Measurements from ENCODE around the gene CNOT4.
A peak's percentile ranks its signal among the peaks of the same experiment; 100 is the strongest.

The CNOT4 gene

GRCh38 chr7:135427166-135427565 is 82.7 kb downstream of the CNOT4 start:
- no peak overlapping the region for H3K27ac ChIP-seq (ENCODE audit: low read depth, low read length)
- no peak overlapping the region for H2AK5ac ChIP-seq (ENCODE audit: low read length)
- H3K79me2 ChIP-seq (ENCODE audit: control insufficient read depth, insufficient read depth, low read length, poor library complexity) = no peaks in the 10 kb centered on the region
- H3K23ac ChIP-seq (ENCODE audit: low read length) = no peak overlapping the region
- no peak overlapping the region for H2BK120ac ChIP-seq (ENCODE audit: insufficient read depth, low read length, poor library complexity)
- no peak overlapping the region for H3K14ac ChIP-seq (ENCODE audit: low read length)
- no peak overlapping the region for H3K18ac ChIP-seq (ENCODE audit: low read length)
- DNase-seq = no peak
- no peak overlapping the region for H2BK12ac ChIP-seq (ENCODE audit: low read length)
- H3K36me3 ChIP-seq (ENCODE audit: control insufficient read depth in 1 of 2, insufficient read depth in 2 of 2, low read length in 2 of 2) = no peaks in the 10 kb centered on the region
- no peak overlapping the region for H4K91ac ChIP-seq (ENCODE audit: low read depth, low read length)
- no peak overlapping the region for H2AFZ ChIP-seq (ENCODE audit: insufficient read depth, low read length, poor library complexity)
- no peaks in the 10 kb centered on the region for H3K4me1 ChIP-seq (ENCODE audit: control insufficient read depth in 1 of 2, insufficient read depth in 2 of 2, low read length in 2 of 2)
- no peak overlapping the region for H4K12ac ChIP-seq (ENCODE audit: low read depth, low read length)
- no peaks in the 10 kb centered on the region for H3K27me3 ChIP-seq (ENCODE audit: insufficient read depth, low read length)
- H4K8ac ChIP-seq (ENCODE audit: low read depth, low read length) = no peak overlapping the region
- H3K9me3 ChIP-seq (ENCODE audit: insufficient read depth, low read depth, low read length) = no peaks in the 10 kb centered on the region
- H3K4me3 ChIP-seq (ENCODE audit: low read depth, low read length) = no peak overlapping the region
- H3K4ac ChIP-seq (ENCODE audit: low read depth, low read length) = no peak overlapping the region
- no peak overlapping the region for H2BK5ac ChIP-seq (ENCODE audit: low read depth, low read length, poor library complexity)
- no peak overlapping the region for H3K9ac ChIP-seq (ENCODE audit: low read length)
- H3K4me2 ChIP-seq (ENCODE audit: low read length) = no peak overlapping the region
- no peaks in the 10 kb centered on the region for H3K79me1 ChIP-seq (ENCODE audit: low read length)

GRCh38 chr7:135425036-135425435 is 84.9 kb downstream of the CNOT4 start:
- no CpG with 5 or more reads among the region's 2 CpGs for WGBS (ENCODE audit: extremely low coverage, insufficient coverage, insufficient read length)
- DNase-seq = no peak
- H3K27ac ChIP-seq (ENCODE audit: low read depth, low read length) = no peak overlapping the region
- H3K14ac ChIP-seq (ENCODE audit: low read length) = no peak overlapping the region
- no peak overlapping the region for H3K9ac ChIP-seq (ENCODE audit: low read length)
- H3K18ac ChIP-seq (ENCODE audit: low read length) = no peak overlapping the region
- no peak overlapping the region for H3K4ac ChIP-seq (ENCODE audit: low read depth, low read length)
- H3K4me1 ChIP-seq (ENCODE audit: control insufficient read depth in 1 of 2, insufficient read depth in 2 of 2, low read length in 2 of 2) = no peaks in the 10 kb centered on the region
- H3K79me2 ChIP-seq (ENCODE audit: control insufficient read depth, insufficient read depth, low read length, poor library complexity) = no peaks in the 10 kb centered on the region
- no peak overlapping the region for H4K8ac ChIP-seq (ENCODE audit: low read depth, low read length)
- no peak overlapping the region for H2BK120ac ChIP-seq (ENCODE audit: insufficient read depth, low read length, poor library complexity)
- H3K23ac ChIP-seq (ENCODE audit: low read length) = no peak overlapping the region
- H2BK12ac ChIP-seq (ENCODE audit: low read length) = no peak overlapping the region
- H3K9me3 ChIP-seq (ENCODE audit: insufficient read depth, low read depth, low read length) = no peaks in the 10 kb centered on the region
- no peaks in the 10 kb centered on the region for H3K36me3 ChIP-seq (ENCODE audit: control insufficient read depth in 1 of 2, insufficient read depth in 2 of 2, low read length in 2 of 2)
- H2AK5ac ChIP-seq (ENCODE audit: low read length) = no peak overlapping the region
- no peaks in the 10 kb centered on the region for H3K79me1 ChIP-seq (ENCODE audit: low read length)
- H3K27me3 ChIP-seq (ENCODE audit: insufficient read depth, low read length) = no peaks in the 10 kb centered on the region
- H4K91ac ChIP-seq (ENCODE audit: low read depth, low read length) = no peak overlapping the region
- H3K4me3 ChIP-seq (ENCODE audit: low read depth, low read length) = no peak overlapping the region
- H2BK5ac ChIP-seq (ENCODE audit: low read depth, low read length, poor library complexity) = no peak overlapping the region
- H2AFZ ChIP-seq (ENCODE audit: insufficient read depth, low read length, poor library complexity) = no peak overlapping the region
- H4K12ac ChIP-seq (ENCODE audit: low read depth, low read length) = no peak overlapping the region
- H3K4me2 ChIP-seq (ENCODE audit: low read length) = no peak overlapping the region

- no CpG with 5 or more reads among the region's 4 CpGs for WGBS (ENCODE audit: extremely low coverage, insufficient coverage, insufficient read length)
Measured at GRCh38 chr7:135420786-135421185, 89.1 kb downstream of the CNOT4 start.

GRCh38 chr7:135416431-135416830 is 93.5 kb downstream of the CNOT4 start:
- Histone ChIP-seq H3K79me2 (ENCODE audit: control insufficient read depth, insufficient read depth, low read length, poor library complexity) (no peaks in the 10 kb centered on the region), H3K27ac (ENCODE audit: low read depth, low read length) (no peak overlapping the region), H3K9ac (ENCODE audit: low read length) (no peak overlapping the region), H3K36me3 (ENCODE audit: control insufficient read depth in 1 of 2, insufficient read depth in 2 of 2, low read length in 2 of 2) (no peaks in the 10 kb centered on the region), H3K4ac (ENCODE audit: low read depth, low read length) (no peak overlapping the region), H4K12ac (ENCODE audit: low read depth, low read length) (no peak overlapping the region), H2BK5ac (ENCODE audit: low read depth, low read length, poor library complexity) (no peak overlapping the region), H3K4me1 (ENCODE audit: control insufficient read depth in 1 of 2, insufficient read depth in 2 of 2, low read length in 2 of 2) (no peaks in the 10 kb centered on the region), H2AFZ (ENCODE audit: insufficient read depth, low read length, poor library complexity) (no peak overlapping the region), H3K18ac (ENCODE audit: low read length) (no peak overlapping the region), H2BK120ac (ENCODE audit: insufficient read depth, low read length, poor library complexity) (no peak overlapping the region), H3K14ac (ENCODE audit: low read length) (no peak overlapping the region), H2AK5ac (ENCODE audit: low read length) (no peak overlapping the region), H3K4me3 (ENCODE audit: low read depth, low read length) (no peak overlapping the region), H3K23ac (ENCODE audit: low read length) (no peak overlapping the region), H4K8ac (ENCODE audit: low read depth, low read length) (no peak overlapping the region), H3K27me3 (ENCODE audit: insufficient read depth, low read length) (no peaks in the 10 kb centered on the region), H3K9me3 (ENCODE audit: insufficient read depth, low read depth, low read length) (no peaks in the 10 kb centered on the region), H4K91ac (ENCODE audit: low read depth, low read length) (no peak overlapping the region), H2BK12ac (ENCODE audit: low read length) (no peak overlapping the region), H3K4me2 (ENCODE audit: low read length) (no peak overlapping the region), H3K79me1 (ENCODE audit: low read length) (no peaks in the 10 kb centered on the region)
- no CpG with 5 or more reads among the region's 3 CpGs for WGBS (ENCODE audit: extremely low coverage, insufficient coverage, insufficient read length)
- DNase-seq = peak in 1 of 2 donors; percentile 19

More at GRCh38 chr7:135420786-135421185, 89.1 kb downstream of the CNOT4 start:
- H3K36me3 ChIP-seq (ENCODE audit: control insufficient read depth in 1 of 2, insufficient read depth in 2 of 2, low read length in 2 of 2) = no peaks in the 10 kb centered on the region
- H3K9me3 ChIP-seq (ENCODE audit: insufficient read depth, low read depth, low read length) = no peaks in the 10 kb centered on the region
- H3K79me1 ChIP-seq (ENCODE audit: low read length) = no peaks in the 10 kb centered on the region
- H3K79me2 ChIP-seq (ENCODE audit: control insufficient read depth, insufficient read depth, low read length, poor library complexity) = no peaks in the 10 kb centered on the region
- H3K27me3 ChIP-seq (ENCODE audit: insufficient read depth, low read length) = no peaks in the 10 kb centered on the region
- no peak overlapping the region for H3K4ac ChIP-seq (ENCODE audit: low read depth, low read length)
- H3K4me2 ChIP-seq (ENCODE audit: low read length) = no peak overlapping the region
- H2BK5ac ChIP-seq (ENCODE audit: low read depth, low read length, poor library complexity) = no peak overlapping the region
- DNase-seq = peak in 1 of 2 donors; percentile 9
- H2AK5ac ChIP-seq (ENCODE audit: low read length) = no peak overlapping the region
- no peak overlapping the region for H2AFZ ChIP-seq (ENCODE audit: insufficient read depth, low read length, poor library complexity)
- no peak overlapping the region for H3K18ac ChIP-seq (ENCODE audit: low read length)
- no peak overlapping the region for H2BK120ac ChIP-seq (ENCODE audit: insufficient read depth, low read length, poor library complexity)
- H4K12ac ChIP-seq (ENCODE audit: low read depth, low read length) = no peak overlapping the region
- no peak overlapping the region for H4K8ac ChIP-seq (ENCODE audit: low read depth, low read length)
- H3K4me1 ChIP-seq (ENCODE audit: control insufficient read depth in 1 of 2, insufficient read depth in 2 of 2, low read length in 2 of 2) = no peaks in the 10 kb centered on the region
- no peak overlapping the region for H3K4me3 ChIP-seq (ENCODE audit: low read depth, low read length)
- H2BK12ac ChIP-seq (ENCODE audit: low read length) = no peak overlapping the region
- no peak overlapping the region for H3K27ac ChIP-seq (ENCODE audit: low read depth, low read length)
- H4K91ac ChIP-seq (ENCODE audit: low read depth, low read length) = no peak overlapping the region
- no peak overlapping the region for H3K14ac ChIP-seq (ENCODE audit: low read length)
- no peak overlapping the region for H3K9ac ChIP-seq (ENCODE audit: low read length)
- no peak overlapping the region for H3K23ac ChIP-seq (ENCODE audit: low read length)

All from trophoblast cell (in vitro differentiated cells and primary cell).